ENCODE measurements around the gene ABI3BP. TPM values are rescaled to one million over a fixed set of nuclear protein-coding genes. Genes with fewer than 3 reads are reported as not detected.

The ABI3BP gene
- total and polyA plus RNA-seq, 2 experiments from 2014 or later: 0.42 to 0.57 TPM

- no peak overlapping the region for H3K27ac Mint-ChIP-seq
- Histone ChIP-seq H3K27me3 (ENCODE audit: insufficient read depth) (no peaks in the 10 kb centered on the region), H2AFZ (no peak overlapping the region), H3K9me2 (ENCODE audit: insufficient read depth) (peaks cover 4% of the 10 kb centered on the region), H3F3A (replicated peaks; ENCODE audit: low read depth) (no peaks in the 10 kb centered on the region), H3K36me3 (ENCODE audit: insufficient read depth) (no peaks in the 10 kb centered on the region), H3K79me2 (replicated peaks; ENCODE audit: insufficient read depth) (no peaks in the 10 kb centered on the region), H3K4me3 (no peak overlapping the region), H3K4me1 (ENCODE audit: insufficient read depth) (no peaks in the 10 kb centered on the region), H3K27ac (ENCODE audit: low read depth) (no peak overlapping the region), H3K4me2 (no peak overlapping the region), H4K20me1 (replicated peaks; ENCODE audit: insufficient read depth) (no peaks in the 10 kb centered on the region)
- no peak overlapping the region for H3K4me3 Mint-ChIP-seq
- DNase-seq (ENCODE audit: low spot score): no peak
- TF ChIP-seq, protein P1, sequence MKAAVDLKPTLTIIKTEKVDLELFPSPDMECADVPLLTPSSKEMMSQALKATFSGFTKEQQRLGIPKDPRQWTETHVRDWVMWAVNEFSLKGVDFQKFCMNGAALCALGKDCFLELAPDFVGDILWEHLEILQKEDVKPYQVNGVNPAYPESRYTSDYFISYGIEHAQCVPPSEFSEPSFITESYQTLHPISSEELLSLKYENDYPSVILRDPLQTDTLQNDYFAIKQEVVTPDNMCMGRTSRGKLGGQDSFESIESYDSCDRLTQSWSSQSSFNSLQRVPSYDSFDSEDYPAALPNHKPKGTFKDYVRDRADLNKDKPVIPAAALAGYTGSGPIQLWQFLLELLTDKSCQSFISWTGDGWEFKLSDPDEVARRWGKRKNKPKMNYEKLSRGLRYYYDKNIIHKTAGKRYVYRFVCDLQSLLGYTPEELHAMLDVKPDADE (IDR thresholded peaks at IDR 0.05): no peak
- TF ChIP-seq, protein P2, sequence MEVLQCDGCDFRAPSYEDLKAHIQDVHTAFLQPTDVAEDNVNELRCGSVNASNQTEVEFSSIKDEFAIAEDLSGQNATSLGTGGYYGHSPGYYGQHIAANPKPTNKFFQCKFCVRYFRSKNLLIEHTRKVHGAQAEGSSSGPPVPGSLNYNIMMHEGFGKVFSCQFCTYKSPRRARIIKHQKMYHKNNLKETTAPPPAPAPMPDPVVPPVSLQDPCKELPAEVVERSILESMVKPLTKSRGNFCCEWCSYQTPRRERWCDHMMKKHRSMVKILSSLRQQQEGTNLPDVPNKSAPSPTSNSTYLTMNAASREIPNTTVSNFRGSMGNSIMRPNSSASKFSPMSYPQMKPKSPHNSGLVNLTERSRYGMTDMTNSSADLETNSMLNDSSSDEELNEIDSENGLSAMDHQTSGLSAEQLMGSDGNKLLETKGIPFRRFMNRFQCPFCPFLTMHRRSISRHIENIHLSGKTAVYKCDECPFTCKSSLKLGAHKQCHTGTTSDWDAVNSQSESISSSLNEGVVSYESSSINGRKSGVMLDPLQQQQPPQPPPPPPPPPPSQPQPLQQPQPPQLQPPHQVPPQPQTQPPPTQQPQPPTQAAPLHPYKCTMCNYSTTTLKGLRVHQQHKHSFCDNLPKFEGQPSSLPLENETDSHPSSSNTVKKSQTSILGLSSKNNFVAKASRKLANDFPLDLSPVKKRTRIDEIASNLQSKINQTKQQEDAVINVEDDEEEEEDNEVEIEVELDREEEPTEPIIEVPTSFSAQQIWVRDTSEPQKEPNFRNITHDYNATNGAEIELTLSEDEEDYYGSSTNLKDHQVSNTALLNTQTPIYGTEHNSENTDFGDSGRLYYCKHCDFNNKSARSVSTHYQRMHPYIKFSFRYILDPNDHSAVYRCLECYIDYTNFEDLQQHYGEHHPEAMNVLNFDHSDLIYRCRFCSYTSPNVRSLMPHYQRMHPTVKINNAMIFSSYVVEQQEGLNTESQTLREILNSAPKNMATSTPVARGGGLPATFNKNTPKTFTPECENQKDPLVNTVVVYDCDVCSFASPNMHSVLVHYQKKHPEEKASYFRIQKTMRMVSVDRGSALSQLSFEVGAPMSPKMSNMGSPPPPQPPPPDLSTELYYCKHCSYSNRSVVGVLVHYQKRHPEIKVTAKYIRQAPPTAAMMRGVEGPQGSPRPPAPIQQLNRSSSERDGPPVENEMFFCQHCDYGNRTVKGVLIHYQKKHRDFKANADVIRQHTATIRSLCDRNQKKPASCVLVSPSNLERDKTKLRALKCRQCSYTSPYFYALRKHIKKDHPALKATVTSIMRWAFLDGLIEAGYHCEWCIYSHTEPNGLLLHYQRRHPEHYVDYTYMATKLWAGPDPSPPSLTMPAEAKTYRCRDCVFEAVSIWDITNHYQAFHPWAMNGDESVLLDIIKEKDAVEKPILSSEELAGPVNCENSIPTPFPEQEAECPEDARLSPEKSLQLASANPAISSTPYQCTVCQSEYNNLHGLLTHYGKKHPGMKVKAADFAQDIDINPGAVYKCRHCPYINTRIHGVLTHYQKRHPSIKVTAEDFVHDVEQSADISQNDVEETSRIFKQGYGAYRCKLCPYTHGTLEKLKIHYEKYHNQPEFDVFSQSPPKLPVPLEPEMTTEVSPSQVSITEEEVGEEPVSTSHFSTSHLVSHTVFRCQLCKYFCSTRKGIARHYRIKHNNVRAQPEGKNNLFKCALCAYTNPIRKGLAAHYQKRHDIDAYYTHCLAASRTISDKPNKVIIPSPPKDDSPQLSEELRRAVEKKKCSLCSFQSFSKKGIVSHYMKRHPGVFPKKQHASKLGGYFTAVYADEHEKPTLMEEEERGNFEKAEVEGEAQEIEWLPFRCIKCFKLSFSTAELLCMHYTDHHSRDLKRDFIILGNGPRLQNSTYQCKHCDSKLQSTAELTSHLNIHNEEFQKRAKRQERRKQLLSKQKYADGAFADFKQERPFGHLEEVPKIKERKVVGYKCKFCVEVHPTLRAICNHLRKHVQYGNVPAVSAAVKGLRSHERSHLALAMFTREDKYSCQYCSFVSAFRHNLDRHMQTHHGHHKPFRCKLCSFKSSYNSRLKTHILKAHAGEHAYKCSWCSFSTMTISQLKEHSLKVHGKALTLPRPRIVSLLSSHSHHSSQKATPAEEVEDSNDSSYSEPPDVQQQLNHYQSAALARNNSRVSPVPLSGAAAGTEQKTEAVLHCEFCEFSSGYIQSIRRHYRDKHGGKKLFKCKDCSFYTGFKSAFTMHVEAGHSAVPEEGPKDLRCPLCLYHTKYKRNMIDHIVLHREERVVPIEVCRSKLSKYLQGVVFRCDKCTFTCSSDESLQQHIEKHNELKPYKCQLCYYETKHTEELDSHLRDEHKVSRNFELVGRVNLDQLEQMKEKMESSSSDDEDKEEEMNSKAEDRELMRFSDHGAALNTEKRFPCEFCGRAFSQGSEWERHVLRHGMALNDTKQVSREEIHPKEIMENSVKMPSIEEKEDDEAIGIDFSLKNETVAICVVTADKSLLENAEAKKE (CRISPR knock-in tag; IDR thresholded peaks at IDR 0.05): no peak
- no peak for TF ChIP-seq EZH2phosphoT487 (IDR thresholded peaks at IDR 0.05; ENCODE audit: unreplicated experiment)
- no peak for TF ChIP-seq EZH2 (IDR thresholded peaks at IDR 0.05; ENCODE audit: low read depth, unreplicated experiment)
- no peak for TF ChIP-seq POLR2AphosphoS5 (IDR thresholded peaks at IDR 0.05; ENCODE audit: low read depth)
- TF ChIP-seq REST (IDR thresholded peaks at IDR 0.05; ENCODE audit: unreplicated experiment): no peak
- TF ChIP-seq STAT1 (IDR thresholded peaks at IDR 0.05; ENCODE audit: unreplicated experiment): no peak
- TF ChIP-seq, protein P3, sequence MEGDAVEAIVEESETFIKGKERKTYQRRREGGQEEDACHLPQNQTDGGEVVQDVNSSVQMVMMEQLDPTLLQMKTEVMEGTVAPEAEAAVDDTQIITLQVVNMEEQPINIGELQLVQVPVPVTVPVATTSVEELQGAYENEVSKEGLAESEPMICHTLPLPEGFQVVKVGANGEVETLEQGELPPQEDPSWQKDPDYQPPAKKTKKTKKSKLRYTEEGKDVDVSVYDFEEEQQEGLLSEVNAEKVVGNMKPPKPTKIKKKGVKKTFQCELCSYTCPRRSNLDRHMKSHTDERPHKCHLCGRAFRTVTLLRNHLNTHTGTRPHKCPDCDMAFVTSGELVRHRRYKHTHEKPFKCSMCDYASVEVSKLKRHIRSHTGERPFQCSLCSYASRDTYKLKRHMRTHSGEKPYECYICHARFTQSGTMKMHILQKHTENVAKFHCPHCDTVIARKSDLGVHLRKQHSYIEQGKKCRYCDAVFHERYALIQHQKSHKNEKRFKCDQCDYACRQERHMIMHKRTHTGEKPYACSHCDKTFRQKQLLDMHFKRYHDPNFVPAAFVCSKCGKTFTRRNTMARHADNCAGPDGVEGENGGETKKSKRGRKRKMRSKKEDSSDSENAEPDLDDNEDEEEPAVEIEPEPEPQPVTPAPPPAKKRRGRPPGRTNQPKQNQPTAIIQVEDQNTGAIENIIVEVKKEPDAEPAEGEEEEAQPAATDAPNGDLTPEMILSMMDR (conservative IDR thresholded peaks at IDR 0.05; ENCODE audit: low read depth in 2 of 2): no peak
- TF ChIP-seq NANOG (IDR thresholded peaks at IDR 0.05; ENCODE audit: borderline replicate concordance): no peak
- H3K27me3 Mint-ChIP-seq (ENCODE audit: insufficient read depth, low read depth, poor library complexity): no peaks in the 10 kb centered on the region
- H3K4me1 Mint-ChIP-seq: no peaks in the 10 kb centered on the region
- no peaks in the 10 kb centered on the region for H3K36me3 Mint-ChIP-seq (ENCODE audit: low read depth)
- no peak for ATAC-seq
- peaks cover 4% of the 10 kb centered on the region; the same call in 2 of the 3 replicates for H3K9me3 Mint-ChIP-seq
Measured at GRCh38 chr3:100780071-100780622, 213.1 kb downstream of the ABI3BP start.

All from GM23338 (cell line).